Gastroesophageal sphincter (tissue), 3 donors: ENCODE measurements around the gene IL1RAPL1.

ENCODE experiments used
- CTCF ChIP-seq, 4 experiments: fragments of 200-600 bp in 2 of 4; fragments of 450-650 bp in 2 of 4; sonication (generic) in 1 of 4; IDR thresholded peaks; one replicate each; pipeline ENCODE4 v1.5.1; 2017 to 2019; ENCODE audit warnings: antibody characterized with exemption in 4 of 4, mild to moderate bottlenecking in 2 of 4, moderate library complexity in 2 of 4
- POLR2A ChIP-seq, 2 donors: fragments of 450-650 bp; IDR thresholded peaks; one replicate each; pipeline ENCODE4 v1.6.1; 2017; ENCODE audit warnings: antibody characterized with exemption in 2 of 2, mild to moderate bottlenecking in 2 of 2, moderate library complexity in 1 of 2

- TF ChIP-seq CTCF (IDR thresholded peaks at IDR 0.05) (no peak), POLR2A (IDR thresholded peaks at IDR 0.05) (no peak)
Observed at GRCh38 chrX:30005813-30006212, 1418.6 kb downstream of the IL1RAPL1 start.
